ENCODE data around the gene UBE2Z.
"Not testable (repeated sequence)": the region's sequence is repeated elsewhere in the genome, so short reads cannot be mapped to it uniquely, and the experiment has no call there.

Gene UBE2Z
- 55.8 to 64.2 reads per million in 2 donors for total RNA-seq

DNA sequence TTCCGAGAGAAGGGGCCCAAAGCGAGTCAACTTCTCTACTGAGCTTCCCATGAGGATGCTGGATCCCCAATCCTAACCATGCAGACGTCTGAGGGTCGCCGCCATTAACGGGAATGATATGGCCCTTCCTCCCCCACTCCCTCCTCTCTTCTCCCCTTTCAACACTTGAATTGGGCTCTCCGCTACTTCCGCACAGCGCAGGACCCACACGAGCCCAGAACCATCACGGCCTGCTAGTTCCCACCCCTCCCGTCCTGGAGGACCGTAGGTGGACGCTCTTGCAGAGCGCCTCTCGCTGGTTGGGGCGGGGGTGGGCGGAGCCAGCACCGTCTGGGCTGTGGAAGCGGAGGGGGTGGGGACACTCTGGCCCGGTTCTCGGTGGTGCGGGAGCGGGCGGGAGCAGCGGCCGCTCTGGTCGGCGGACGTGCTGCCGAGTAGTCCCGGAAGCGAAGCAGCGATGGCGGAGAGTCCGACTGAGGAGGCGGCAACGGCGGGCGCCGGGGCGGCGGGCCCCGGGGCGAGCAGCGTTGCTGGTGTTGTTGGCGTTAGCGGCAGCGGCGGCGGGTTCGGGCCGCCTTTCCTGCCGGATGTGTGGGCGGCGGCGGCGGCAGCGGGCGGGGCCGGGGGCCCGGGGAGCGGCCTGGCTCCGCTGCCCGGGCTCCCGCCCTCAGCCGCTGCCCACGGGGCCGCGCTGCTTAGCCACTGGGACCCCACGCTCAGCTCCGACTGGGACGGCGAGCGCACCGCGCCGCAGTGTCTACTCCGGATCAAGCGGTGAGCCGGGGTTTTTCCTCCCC lies at the start of gene UBE2Z:
Gene UBE2Z, plus strand, starts transcription at position 361 of the 797 bp plus-strand sequence. Its CDS starts 97 bp downstream, at position 458.
- DNase-seq = peak; percentile 67 to 96 (median 80)

DNA sequence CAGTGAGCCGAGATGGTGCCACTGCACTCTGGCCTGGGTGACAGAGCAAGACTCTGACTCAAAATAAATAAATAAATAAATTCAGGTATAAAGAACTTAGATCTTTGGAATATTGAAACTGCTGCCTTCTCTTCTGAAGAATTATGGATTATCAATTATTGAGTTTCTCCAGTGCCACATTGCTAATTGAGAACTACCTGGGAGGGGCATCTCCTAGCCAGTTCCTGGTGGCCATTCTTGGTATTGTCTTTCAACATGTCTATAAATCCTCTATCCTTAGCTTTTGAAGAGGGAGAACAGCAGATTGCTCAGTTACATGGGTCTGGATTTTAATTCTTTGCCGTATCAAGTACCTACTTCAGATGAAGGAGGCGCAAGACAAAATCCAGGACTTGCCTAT lies 48.2 kb upstream of the UBE2Z start:
- DNase-seq = no peak

DNA sequence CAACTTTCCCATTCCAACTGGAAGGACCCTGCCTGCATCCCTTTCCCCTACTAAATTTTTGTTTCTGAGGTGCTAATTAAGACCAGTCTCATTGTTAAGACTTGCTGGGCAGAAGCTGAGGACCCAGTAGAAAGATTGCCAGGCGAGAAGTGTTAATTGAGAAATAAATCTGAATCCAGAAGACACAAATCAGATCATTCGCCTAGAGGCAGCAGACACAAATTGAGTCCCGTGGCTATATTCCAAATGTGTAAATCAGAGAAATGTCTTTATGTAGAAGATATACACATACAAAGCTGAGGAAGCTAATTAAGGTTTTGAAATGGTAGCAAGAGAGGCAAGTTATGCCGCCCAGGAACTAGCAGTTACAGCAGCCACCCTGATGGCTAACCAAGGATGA lies 47.8 kb upstream of the UBE2Z start:
- no peak for DNase-seq

DNA sequence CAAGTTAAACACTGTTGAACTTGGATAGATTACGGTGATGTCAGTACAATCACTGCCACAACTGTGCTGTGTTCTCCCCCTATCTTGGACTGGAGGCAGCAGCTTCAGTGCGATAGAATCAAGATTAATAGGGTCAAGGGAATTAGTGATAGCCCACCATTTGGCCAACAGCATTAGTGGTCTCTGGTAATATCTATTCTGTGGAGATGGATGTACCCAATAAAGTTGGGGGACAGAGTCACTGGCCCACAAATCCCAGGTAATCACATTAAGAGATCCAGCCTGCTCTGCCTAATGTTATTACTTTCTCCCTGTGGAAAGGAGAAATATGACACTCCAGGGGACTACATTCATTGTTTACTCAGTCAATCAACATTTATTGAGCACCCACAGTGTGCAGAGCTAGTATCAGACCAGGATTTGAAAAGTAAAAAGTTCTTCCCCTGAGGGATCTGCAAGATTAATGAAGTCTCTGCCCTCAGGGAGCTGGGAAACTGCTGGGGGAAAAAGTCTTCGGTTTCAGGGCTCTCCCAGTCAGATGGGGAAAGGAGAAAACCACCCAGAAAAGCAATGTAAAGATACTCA lies 39.2 kb upstream of the UBE2Z start:
- no peak for DNase-seq

DNA sequence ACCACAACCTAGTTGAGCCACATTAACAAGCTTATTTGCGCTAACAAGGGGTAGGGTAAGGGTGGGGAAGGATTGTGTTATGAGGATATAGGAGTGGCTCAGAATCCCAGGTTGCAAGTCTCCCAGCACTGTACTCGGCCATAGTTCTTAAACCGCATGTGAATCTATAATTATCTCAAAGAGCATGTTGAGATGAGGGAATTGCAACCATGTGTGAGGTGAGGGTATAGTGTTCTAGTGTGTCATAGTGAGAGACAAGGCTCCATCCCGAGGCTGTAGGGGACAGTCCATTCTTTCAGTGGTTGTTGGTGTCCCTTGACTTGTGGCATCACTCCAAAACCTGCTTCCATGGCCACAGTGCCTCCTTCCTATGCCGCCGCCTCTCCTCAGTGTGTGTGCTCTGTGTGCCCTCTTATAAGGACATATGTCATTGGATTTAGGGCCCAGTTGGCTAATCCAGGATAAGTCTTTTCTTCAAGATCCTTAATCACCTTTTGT lies 38.3 kb upstream of the UBE2Z start:
- no peak for DNase-seq

DNA sequence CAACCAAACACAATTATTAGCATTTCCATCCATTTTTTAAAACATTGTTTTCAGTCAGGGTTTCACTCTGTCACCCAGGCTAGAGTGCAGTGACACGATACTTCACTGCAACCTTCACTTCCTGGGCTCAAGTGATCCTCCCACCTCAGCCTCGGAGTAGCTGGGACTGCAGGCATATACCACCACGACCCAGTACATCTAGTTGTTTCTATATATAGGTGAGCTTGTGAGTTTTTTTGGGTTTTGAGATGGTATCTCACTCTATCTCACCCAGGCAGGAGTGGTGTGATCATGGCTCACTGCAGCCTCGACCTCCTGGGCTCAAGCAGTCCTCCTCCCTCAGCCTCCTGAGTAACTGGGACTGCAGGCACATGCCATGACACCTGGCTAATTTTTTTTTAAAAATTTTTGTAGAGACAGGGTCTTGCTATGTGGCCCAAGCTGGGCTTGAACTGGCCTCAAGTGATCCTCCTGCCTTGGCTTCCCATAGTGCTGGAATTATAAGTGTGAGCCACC lies 37.1 kb upstream of the UBE2Z start:
- DNase-seq = peak in 1 of 5 experiments; percentile 23

DNA sequence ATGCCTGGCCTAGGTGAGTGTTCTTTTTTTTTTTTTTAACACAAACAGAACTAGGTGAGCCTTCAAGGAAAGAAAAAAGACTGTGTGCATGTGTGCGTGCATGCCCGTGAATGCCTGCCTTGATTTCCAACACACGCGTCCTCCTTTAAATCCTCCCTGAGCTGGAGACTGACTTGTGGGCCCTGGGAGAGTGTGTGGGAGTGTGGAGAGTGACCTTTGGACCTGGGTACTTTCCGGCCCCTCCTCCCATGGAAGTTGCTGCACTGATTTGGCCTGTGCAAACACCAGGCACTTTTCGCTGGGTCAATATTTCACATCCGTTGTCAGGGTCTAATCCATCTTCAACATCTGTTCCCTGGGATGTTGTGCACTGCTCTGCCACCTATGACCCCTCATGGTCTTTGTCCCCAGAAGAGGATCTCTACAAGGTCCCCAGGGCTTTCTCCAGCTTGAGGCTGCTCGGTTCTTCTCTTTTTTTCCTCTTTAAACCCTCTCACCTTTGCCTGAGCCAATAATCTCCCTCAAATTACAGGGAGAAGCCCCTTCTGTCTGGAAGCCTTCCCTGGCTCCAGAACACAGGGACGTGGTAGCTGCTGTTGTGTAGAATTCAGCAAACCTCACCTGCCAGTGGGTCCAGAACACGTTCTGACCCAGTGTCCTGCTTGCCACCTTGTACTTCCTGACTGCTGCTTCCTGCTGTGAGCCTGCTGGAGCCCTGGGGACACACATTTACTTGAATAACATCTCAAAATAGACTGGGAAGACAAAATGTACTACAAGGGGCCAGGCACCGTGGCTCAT lies 36.5 kb upstream of the UBE2Z start:
- DNase-seq = no peak

DNA sequence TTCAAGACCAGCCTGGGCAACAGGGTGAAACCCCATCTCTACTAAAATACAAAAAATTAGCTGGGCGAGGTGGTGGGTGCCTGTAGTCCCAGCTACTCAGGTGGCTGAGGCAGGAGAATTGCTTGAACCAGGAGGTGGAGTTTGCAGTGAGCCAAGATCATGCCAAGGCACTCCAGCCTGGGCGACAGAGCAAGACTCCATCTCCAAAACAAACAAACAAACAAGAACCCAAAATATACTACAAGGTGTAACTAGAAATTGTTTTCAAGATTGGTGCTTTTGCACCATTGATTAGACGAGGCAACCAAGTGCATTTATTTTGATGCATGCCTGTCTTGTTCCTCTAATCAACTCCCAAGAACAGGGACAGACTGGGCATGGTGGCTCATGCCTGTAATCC lies 35.8 kb upstream of the UBE2Z start:
- DNase-seq = not testable (repeated sequence)

DNA sequence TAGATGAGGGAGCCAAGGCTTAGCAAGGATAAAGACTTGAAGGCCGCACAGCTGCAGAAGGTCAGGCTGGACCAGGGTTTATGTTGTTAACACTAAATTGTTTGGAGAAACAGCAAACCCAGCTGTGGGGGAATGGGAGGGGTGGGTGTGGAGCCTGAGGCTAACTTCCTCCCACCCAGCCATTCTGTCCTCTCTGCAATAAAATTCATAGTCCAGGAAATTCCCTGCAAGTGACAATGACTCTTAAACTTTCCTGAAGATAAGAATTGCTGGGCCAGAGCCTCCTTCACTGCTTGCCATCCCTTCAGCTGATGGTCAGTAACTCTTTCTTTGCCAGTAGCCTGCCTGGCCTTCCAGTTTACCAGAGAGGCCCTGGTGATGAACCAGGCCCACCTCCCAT lies 35.0 kb upstream of the UBE2Z start:
- DNase-seq = no peak

DNA sequence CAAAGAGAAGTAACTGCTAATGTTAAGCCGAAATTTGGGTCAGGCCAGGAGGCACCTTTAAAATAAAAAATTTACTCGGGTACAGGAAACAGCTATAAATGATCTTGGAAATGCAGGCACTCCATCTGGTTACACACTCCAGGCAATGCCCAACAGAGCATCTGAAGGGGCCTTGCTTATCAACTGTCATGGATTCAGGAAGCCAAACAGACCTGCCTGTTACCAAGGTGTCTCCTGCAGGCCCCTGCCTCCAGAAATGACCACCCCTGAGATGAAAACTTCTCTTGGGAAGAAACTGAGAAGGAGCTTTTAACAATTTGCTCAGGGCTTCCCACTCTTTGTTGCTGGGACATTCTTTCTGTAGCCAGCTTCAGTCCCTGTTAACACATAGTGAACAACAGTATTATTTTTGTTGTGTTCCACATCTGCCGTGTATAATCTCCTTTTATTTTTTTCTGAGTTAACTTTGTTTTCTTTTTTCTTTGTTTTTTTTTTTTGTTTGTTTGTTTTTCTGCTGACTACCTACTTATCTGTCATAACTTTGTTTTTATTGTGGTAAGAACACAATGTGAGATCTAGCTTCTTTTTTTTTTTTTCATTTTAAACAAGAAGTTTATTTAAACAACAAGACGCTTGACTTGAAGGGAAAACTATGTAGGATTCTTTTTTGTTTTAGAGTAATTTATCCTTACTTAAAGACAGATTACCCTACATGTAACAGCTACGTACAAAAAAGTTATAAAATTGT lies 34.3 kb upstream of the UBE2Z start:
- no peak for DNase-seq

DNA sequence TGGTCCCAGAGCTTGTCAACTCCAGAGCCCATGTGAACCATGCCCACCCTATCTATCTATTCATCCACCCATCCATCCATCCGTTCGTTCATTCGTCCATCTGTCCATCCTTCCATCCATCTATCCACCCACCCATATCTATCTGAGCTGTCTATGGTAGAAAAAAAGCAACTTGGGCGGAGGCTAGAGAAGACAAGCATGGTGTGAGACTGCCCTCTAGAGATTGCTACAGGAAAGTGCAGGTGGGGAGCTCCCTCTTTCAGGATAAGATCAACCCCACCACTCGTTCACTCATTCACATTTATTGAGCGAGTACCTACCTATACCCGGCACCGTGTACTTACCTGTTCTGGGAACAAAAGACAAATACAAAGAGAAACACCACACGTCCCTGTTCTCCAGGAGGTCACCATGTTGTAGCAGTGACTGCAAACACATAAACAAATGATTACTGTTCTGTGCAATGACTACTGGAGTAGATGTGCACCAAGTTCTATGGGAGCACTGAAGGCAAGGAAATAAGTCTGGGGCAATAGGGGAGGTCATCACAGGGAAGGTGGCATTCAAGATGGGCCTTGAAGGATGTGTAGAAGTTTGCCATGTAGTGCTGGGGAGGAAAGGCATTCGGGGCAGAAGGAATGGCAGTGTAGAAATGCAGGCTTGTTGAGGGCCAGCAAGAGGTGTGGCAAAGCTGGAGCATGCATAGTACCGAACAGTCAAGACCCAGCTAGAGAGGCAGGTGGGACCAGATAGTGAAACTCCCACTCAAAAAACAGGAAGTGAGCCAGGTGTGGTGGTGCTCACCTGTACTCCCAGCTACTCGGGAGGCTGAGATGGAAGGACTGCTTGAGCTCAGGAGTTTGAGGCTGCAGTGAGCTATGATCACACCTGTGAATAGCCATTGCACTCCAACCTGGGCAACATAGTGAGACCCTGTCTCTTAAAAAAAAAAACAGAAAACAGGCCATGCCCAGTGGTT lies 29.0 kb upstream of the UBE2Z start:
- peak in 4 of 5 experiments; percentile 21 to 72 (median 41) for DNase-seq

DNA sequence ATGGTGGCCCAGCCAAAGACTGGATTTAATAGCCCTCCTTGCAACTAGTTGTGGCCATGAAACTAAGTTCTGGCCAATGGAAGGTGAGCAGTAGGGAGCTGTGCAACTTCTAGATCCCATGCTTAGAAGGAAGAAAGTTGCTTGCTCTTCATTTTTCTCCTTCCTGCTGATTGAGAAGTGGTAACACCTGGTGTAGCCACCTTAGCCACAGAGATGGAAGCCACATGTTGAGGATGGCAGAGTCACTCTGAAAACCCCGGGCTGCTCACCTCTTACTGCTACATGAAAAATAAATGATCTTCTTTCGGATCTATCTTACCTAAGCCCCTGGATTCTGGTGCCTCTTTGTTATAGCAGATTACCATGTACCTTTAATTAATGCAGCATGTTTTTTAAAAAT lies 25.9 kb upstream of the UBE2Z start:
- DNase-seq = peak in 2 of 5 experiments; percentile 5 to 35

DNA sequence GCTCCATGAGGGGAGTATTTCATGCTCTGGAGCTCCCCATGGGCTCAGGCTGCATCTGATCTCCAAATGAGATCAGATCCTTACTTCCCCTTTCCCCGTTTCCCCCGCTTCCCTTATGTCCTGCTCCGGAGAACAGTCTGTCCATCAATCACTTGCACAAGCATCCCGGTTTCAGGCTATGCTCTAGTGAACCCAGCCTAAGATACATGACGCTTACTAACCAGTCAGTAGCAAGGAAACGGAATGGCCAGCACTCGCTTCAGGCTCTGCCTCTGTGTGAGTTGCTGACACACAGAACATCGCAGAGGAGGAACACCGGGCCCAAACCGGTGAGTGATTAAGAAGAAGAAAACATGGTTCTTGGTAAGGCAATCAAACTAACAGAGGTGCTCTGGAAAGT lies 25.0 kb upstream of the UBE2Z start:
- no peak for DNase-seq

DNA sequence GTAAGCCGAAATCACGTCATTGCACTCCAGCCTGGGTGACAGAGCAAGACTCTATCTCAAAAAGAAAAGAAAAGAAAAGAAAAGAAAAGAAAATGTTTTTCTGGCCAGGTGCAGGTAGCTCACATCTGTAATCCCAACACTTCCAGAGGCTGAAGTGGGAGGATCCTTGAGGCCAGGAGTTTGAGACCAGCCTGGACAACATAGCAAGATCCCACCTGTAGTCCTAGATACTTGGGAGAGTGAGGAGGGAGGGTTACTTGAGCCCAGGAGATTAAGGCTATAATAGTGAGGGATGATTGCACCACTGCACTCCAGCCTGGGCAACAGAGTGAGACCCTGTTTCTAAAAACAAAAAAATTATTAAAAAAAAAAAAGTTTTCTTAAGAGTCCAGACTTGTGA lies 18.1 kb upstream of the UBE2Z start:
- no peak for DNase-seq

DNA sequence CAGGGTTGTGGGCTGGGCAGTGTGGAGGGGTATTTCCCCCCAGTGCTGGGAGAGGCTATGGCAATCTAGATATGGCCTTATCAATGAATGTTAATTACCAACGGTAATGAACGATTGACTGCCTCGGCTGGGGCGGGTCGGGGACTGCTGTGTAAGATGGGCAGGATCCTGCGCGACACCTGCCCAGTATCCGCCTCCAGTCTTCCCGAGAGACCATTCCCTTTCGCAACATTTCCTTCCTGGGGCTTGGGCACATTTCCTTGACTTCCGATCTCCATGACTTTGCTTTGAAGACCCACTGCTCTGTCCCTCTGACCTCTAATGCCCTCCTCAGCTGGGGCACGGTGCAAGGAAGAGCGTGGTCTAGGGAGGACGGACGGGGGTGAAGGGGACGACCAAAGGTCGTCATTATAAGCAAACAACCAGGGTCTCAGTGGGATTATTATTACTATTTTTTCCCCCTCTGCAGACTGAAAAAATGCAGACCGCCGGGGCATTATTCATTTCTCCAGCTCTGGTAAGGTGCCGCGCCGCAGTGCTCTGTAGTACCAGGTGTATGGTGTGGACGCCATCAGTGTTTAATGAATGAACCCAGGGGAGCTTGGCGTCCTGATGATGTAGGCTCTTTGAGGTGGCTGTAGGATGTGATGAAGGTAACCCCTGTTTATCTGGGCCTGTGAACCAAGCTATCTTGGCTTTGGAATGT lies 15.1 kb upstream of the UBE2Z start:
- DNase-seq = peak in 1 of 5 experiments; percentile 7

DNA sequence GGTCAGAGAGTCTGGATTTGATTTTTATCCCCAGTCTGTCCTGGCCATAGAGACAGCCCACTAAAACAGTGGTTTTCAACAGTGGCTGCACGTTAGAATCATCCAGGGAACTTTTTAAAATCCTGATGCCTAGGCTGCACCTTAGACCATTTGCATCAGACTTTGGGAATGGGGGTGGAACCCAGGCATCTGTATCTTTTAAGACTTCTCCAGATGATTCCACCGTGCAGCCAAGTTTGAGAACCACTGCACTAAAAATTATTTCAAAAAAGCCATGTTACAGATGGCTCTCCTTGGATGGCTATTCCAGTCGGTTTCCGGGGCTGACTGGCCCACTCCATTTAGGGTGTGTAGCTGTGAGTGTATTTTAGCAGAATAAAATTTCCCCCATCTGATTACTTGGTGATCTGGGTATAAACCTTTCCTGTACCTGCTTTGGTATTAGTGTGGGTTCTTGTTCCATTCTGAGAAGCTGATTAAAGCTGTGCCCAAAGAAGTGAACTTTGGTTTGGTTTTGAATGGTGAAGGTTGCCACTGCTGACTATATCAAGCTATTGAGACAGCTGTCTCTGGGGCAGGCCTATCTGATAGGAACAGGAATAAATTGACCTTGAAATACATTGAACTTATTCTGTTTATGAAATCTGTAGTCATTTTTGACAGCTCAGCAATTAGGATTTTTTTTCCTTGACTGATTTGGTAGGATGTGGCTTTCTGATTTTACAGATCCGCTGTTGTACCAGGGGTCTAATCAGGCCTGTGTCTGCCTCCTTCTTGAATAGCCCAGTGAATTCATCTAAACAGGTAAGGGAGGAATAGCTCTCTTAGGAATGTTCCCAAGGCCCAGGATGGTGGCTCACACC lies 14.3 kb upstream of the UBE2Z start:
- no peak for DNase-seq

DNA sequence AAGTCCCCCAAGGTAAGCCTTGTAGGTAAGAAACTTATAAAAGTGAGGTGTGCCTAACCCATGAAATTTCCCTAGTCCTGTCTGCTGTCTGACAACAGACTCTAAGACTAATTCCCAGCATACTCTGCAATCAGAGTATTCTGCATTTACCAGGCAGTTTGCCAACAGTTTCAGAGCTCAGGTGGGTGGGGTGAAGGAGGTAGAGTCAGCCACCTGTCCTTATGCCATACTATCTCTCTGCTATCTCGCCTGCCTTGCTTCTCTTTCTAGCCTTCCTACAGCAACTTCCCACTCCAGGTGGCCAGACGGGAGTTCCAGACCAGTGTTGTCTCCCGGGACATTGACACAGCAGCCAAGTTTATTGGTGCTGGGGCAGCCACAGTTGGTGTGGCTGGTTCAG lies 13.3 kb upstream of the UBE2Z start:
- DNase-seq = no peak

DNA sequence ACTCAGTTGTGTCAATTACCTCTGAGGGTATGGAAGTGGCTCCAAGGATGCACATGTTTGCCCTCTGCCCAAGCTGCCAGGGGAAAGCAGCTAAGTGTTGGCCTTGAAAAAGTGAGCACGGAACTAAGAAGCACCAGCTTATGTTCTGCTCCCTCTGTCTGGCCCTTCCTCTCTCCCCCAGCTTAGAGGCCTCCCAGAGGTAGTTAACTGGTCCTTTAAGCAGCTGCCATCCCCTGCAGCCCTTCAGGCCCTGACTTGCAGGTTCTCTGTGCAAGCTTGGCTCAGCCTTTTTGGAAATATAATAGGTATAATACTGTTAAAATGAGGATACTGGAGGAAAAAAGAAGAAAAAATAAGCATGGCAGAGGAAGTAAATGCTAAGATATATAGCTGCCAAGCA lies 7.0 kb upstream of the UBE2Z start:
- DNase-seq = no peak

DNA sequence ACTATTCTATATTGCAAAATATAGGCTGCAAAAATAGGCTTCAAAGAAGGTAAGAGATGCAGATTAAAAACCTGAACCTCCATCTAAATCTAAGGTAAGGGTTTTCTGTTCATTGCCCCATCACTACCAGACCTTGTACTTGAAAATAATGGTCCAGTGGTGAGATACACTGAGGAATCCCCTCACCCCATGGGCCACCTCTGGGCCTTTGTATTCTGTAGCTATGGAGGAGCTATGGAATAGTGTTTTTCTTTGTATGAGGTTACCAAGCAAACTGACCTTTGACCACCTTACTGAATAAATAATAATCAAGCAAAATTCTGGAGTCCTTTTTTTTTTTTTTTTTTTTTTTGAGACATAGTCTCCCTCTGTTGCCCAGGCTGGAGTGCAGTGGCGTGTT lies 4.8 kb upstream of the UBE2Z start:
- DNase-seq = no peak
